H1 (cell line): Measurements from ENCODE around the gene ZNF763. TPM values are rescaled to one million over a fixed set of nuclear protein-coding genes. Genes with fewer than 3 reads are reported as not detected.

Experiments used
- CEBPB ChIP-seq: IDR thresholded peaks from 2 replicates; pipeline ENCODE4 v1.6.1; 2012; ENCODE audit warnings: low read depth, low read length
- CTBP2 ChIP-seq: IDR thresholded peaks from 2 replicates; pipeline ENCODE4 v1.7.0; 2011; ENCODE audit warnings: borderline replicate concordance, mild to moderate bottlenecking, moderate library complexity, mixed read lengths, low read length; ENCODE audit not compliant: insufficient read depth, insufficient read length
- GABPA ChIP-seq: IDR thresholded peaks from 2 replicates; pipeline ENCODE4 v1.6.1; 2011; ENCODE audit warnings: mild to moderate bottlenecking, low read length, moderate library complexity, borderline replicate concordance; ENCODE audit not compliant: insufficient read depth
- HDAC2 ChIP-seq, 2 experiments: fragments of 300-600 bp in 1 of 2; sonication (generic) in 1 of 2; IDR thresholded peaks; 2 replicates each; pipeline ENCODE4 v1.6.1; 2011 to 2012; ENCODE audit warnings: low read depth in 2 of 2, low read length in 2 of 2, mild to moderate bottlenecking in 2 of 2, moderate library complexity in 2 of 2, borderline replicate concordance in 1 of 2, inconsistent platforms in 1 of 2
- HDAC6 ChIP-seq: IDR thresholded peaks from one replicate; pipeline ENCODE4 v1.7.1; 2012; ENCODE audit warnings: low read depth, mild to moderate bottlenecking, inconsistent platforms, low read length, moderate library complexity
- KDM5A ChIP-seq: fragments of 200-600 bp; IDR thresholded peaks from 2 replicates; pipeline ENCODE4 v1.7.1; 2012; ENCODE audit warnings: mild to moderate bottlenecking, low read length, inconsistent platforms, mixed read lengths
- TAF7 ChIP-seq: optimal IDR thresholded peaks from 2 replicates; pipeline ENCODE3; 2011; ENCODE audit warnings: low read depth, mild to moderate bottlenecking, inconsistent platforms, low read length, moderate library complexity, borderline replicate concordance
- TEAD4 ChIP-seq: IDR thresholded peaks from 2 replicates; pipeline ENCODE4 v1.6.1; 2012; ENCODE audit warnings: low read depth, low read length, inconsistent platforms, mixed read lengths
- YY1 ChIP-seq: IDR thresholded peaks from 2 replicates; pipeline ENCODE4 v1.6.1; 2011; ENCODE audit warnings: low read depth, mild to moderate bottlenecking, low read length
- polyA plus RNA-seq, 7 experiments: library from polyadenylated mRNA; depleted of rRNA in 3 of 7; stranded (reverse) in 5 of 7; unstranded in 2 of 7; fragments of >200 nt in 5 of 7; fragments of 200-250 nt in 2 of 7; gene quantifications; 1 replicate in 5 of 7; 2 replicates in 1 of 7; 4 replicates in 1 of 7; pipeline versions ENCODE4 v1.2.1 to v1.2.3, GENCODE V29; 2011 to 2013; ENCODE audit warnings: missing spikeins in 2 of 7, mixed read lengths in 2 of 7
- total RNA-seq: library from RNA; stranded (reverse); fragmentation: NEBNext Ultra II Directional; extraction: Animal tissue kit (Norgen Biotek cat#: 25700); gene quantifications from 2 replicates; pipeline ENCODE4 v1.2.1, GENCODE V29; 2021
- TF ChIP-seq, protein P1 (sequence below): IDR thresholded peaks from 2 replicates; pipeline ENCODE4 v1.6.1; 2012; ENCODE audit warnings: low read length, inconsistent platforms
- TF ChIP-seq, protein P2 (sequence below), 3 experiments: IDR thresholded peaks; 1 replicate in 2 of 3; 2 replicates in 1 of 3; pipeline versions ENCODE4 v1.5.1 to v1.6.1; 2011; ENCODE audit warnings: low read length in 3 of 3, mild to moderate bottlenecking in 3 of 3, inconsistent platforms in 2 of 3, low read depth in 1 of 3, moderate library complexity in 1 of 3; ENCODE audit not compliant: insufficient read depth in 1 of 3; ENCODE audit errors: control extremely low read depth in 1 of 3

ZNF763 gene
- total and polyA plus RNA-seq, 2 of the 8 experiments (the other 6 are each of a cell fraction or from before 2014, with no cell fraction given): 0.39 to 1.7 TPM

GRCh38 chr19:11987405-11988281, 22.8 kb downstream of the ZNF763 start (continued):
- TF ChIP-seq, protein P1, sequence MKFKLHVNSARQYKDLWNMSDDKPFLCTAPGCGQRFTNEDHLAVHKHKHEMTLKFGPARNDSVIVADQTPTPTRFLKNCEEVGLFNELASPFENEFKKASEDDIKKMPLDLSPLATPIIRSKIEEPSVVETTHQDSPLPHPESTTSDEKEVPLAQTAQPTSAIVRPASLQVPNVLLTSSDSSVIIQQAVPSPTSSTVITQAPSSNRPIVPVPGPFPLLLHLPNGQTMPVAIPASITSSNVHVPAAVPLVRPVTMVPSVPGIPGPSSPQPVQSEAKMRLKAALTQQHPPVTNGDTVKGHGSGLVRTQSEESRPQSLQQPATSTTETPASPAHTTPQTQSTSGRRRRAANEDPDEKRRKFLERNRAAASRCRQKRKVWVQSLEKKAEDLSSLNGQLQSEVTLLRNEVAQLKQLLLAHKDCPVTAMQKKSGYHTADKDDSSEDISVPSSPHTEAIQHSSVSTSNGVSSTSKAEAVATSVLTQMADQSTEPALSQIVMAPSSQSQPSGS: 0 out of 2 replicates have a peak, but pooled peaks have one; percentile 38
- TF ChIP-seq TEAD4 (no peak), HDAC6 (no peak), HDAC2 (IDR thresholded peaks at IDR 0.05; ENCODE audit: borderline replicate concordance in 1 of 2, low read depth in 2 of 2, low read length in 2 of 2) (no peak), GABPA (no peak), YY1 (0 out of 2 replicates have a peak, but pooled peaks have one; percentile 19), KDM5A (no peak), TAF7 (peak; percentile 92), CTBP2 (no peak), CEBPB (no peak)
- TF ChIP-seq, protein P2, sequence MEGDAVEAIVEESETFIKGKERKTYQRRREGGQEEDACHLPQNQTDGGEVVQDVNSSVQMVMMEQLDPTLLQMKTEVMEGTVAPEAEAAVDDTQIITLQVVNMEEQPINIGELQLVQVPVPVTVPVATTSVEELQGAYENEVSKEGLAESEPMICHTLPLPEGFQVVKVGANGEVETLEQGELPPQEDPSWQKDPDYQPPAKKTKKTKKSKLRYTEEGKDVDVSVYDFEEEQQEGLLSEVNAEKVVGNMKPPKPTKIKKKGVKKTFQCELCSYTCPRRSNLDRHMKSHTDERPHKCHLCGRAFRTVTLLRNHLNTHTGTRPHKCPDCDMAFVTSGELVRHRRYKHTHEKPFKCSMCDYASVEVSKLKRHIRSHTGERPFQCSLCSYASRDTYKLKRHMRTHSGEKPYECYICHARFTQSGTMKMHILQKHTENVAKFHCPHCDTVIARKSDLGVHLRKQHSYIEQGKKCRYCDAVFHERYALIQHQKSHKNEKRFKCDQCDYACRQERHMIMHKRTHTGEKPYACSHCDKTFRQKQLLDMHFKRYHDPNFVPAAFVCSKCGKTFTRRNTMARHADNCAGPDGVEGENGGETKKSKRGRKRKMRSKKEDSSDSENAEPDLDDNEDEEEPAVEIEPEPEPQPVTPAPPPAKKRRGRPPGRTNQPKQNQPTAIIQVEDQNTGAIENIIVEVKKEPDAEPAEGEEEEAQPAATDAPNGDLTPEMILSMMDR (IDR thresholded peaks at IDR 0.05; ENCODE audit: control extremely low read depth in 1 of 3, insufficient read depth in 1 of 3, low read depth in 1 of 3, low read length in 3 of 3): no peak
- TF ChIP-seq, all 59 proteins: peak for 13
